ENCODE measurements around the gene HOMER2. TPM values are rescaled to one million over a fixed set of nuclear protein-coding genes. Genes with fewer than 3 reads are reported as not detected.

Gene HOMER2
- total RNA-seq, 3 donors from 2014 or later, result 6.1 to 295 (median 77.7) TPM

- Histone ChIP-seq H3K27ac (no peak overlapping the region), H3K27me3 (no peaks in the 10 kb centered on the region), H3K4me1 (no peaks in the 10 kb centered on the region), H3K36me3 (no peaks in the 10 kb centered on the region), H3K4me3 (no peak overlapping the region), H3K9me3 (no peaks in the 10 kb centered on the region)
- intact Hi-C loops (cut with DNase I; ENCODE audit: low total_unique reads), result no loop called here
- no peak for DNase-seq (ENCODE audit: low spot score in 2 of 2)
- no peak for TF ChIP-seq POLR2A (IDR thresholded peaks at IDR 0.05)
- no peak for TF ChIP-seq CTCF (IDR thresholded peaks at IDR 0.05)
- no peak for TF ChIP-seq POLR2AphosphoS5 (IDR thresholded peaks at IDR 0.05)
Observed at GRCh38 chr15:82802497-82802896, 150.0 kb downstream of the HOMER2 start.

GRCh38 chr15:82799183-82799841 is 153.2 kb downstream of the HOMER2 start:
- Histone ChIP-seq H3K27me3 (no peaks in the 10 kb centered on the region), H3K27ac (no peak overlapping the region), H3K4me3 (no peak overlapping the region), H3K4me1 (no peaks in the 10 kb centered on the region), H3K9me3 (no peaks in the 10 kb centered on the region), H3K36me3 (no peaks in the 10 kb centered on the region)
- intact Hi-C loops (cut with DNase I; ENCODE audit: low total_unique reads), result no loop called here
- DNase-seq (ENCODE audit: low spot score in 2 of 2), result no peak
- TF ChIP-seq POLR2AphosphoS5 (IDR thresholded peaks at IDR 0.05) (no peak), CTCF (IDR thresholded peaks at IDR 0.05) (no peak), POLR2A (IDR thresholded peaks at IDR 0.05) (no peak)

Other genes starting within 250 kb of the HOMER2 start
- gene AP3B2, start 242.8 kb downstream of the HOMER2 start, total RNA-seq, result 1 to 10 TPM; 4.6 to 8.0 (median 5.3) TPM
- gene FSD2, start 146.7 kb downstream of the HOMER2 start, total RNA-seq, result 1 to 10 TPM in 1 of 3 donors, under 1 TPM in 1, not detected in 1; under 0.01 to 1.6 TPM
- 10 to 100 TPM; 10.8 to 12.9 (median 11.0) TPM for gene WHAMM, start 143.1 kb downstream of the HOMER2 start, total RNA-seq
- gene RAMAC, start 33.5 kb upstream of the HOMER2 start, total RNA-seq, result 10 to 100 TPM; 14.9 to 32.3 (median 22.6) TPM
- 10 to 100 TPM; 10.2 to 26.8 (median 14.6) TPM for gene C15orf40, start 58.9 kb upstream of the HOMER2 start, total RNA-seq
- gene BTBD1, start 114.5 kb upstream of the HOMER2 start, total RNA-seq, result 10 to 100 TPM; 71.1 to 88.8 (median 87.5) TPM
- 1 to 10 TPM; 6.4 to 8.5 (median 7.3) TPM for gene TM6SF1, start 154.9 kb upstream of the HOMER2 start, total RNA-seq